OCI-LY7 (cell line): ENCODE data around the gene PTPN14. TPM values are rescaled to one million over a fixed set of nuclear protein-coding genes. Genes with fewer than 3 reads are reported as not detected.

Experiments used
- BruUV-seq: library from RNA; stranded (reverse); fragments of 400-500 nt; replicated peaks from 2 replicates; lab custom pipeline; 2021; lab: Mats Ljungman, UMichigan
- CTCF ChIA-PET: fragments of 300-600 bp; sonication (Branson Sonifier 250); formaldehyde crosslinking; loops from one replicate; lab custom pipeline; 2022; ENCODE audit warnings: antibody characterized with exemption; ENCODE audit not compliant: unreplicated experiment; lab: Charles Lee
- POLR2A ChIA-PET: fragments of 300-600 bp; sonication (Branson Sonifier 250); formaldehyde crosslinking; loops from one replicate; lab custom pipeline; 2022; ENCODE audit warnings: antibody characterized with exemption; lab: Charles Lee
- DNase-seq: peaks from one replicate; pipeline ENCODE4 v3.0.0-alpha.2; 2015; ENCODE audit warnings: low spot score
- H2AFZ ChIP-seq: fragments of 200-600 bp; sonication (generic), shearing (Covaris generic); 2 replicates; pipeline ENCODE4 v1.6.1; 2014; ENCODE audit warnings: mild to moderate bottlenecking, antibody characterized with exemption, low read length, moderate library complexity
- H3K27ac ChIP-seq: fragments of 200-600 bp; sonication (generic); 2 replicates; pipeline ENCODE4 v1.5.1; 2014; ENCODE audit warnings: mixed run types, low read depth, mild to moderate bottlenecking, moderate library complexity, low read length, inconsistent platforms; ENCODE audit not compliant: poor library complexity, severe bottlenecking
- H3K36me3 ChIP-seq: fragments of 200-600 bp; sonication (generic); 2 replicates; pipeline ENCODE4 v1.6.1; 2014; ENCODE audit warnings: mild to moderate bottlenecking, antibody characterized with exemption, low read length, moderate library complexity, mixed read lengths; ENCODE audit not compliant: insufficient read depth
- H3K4me1 ChIP-seq: fragments of 200-600 bp; sonication (generic); 2 replicates; pipeline ENCODE4 v1.5.1; 2014; ENCODE audit warnings: mild to moderate bottlenecking, low read length; ENCODE audit not compliant: insufficient read depth, poor library complexity, severe bottlenecking
- H3K4me2 ChIP-seq: fragments of 200-600 bp; sonication (generic); 2 replicates; pipeline ENCODE4 v1.6.1; 2014; ENCODE audit warnings: mild to moderate bottlenecking, low read length
- H3K4me3 ChIP-seq: fragments of 200-600 bp; sonication (generic); 2 replicates; pipeline ENCODE4 v1.5.1; 2014; ENCODE audit warnings: mild to moderate bottlenecking, low read depth, low read length; ENCODE audit not compliant: poor library complexity, severe bottlenecking
- H3K79me2 ChIP-seq: fragments of 200-600 bp; sonication (generic); 2 replicates; pipeline ENCODE4 v1.6.1; 2016; ENCODE audit warnings: low read depth, mild to moderate bottlenecking, low read length, moderate library complexity, mixed read lengths; ENCODE audit not compliant: insufficient read depth
- H3K9me2 ChIP-seq: fragments of 200-600 bp; sonication (generic); 2 replicates; pipeline ENCODE4 v1.6.1; 2016; ENCODE audit warnings: mild to moderate bottlenecking, low read length, mixed read lengths; ENCODE audit not compliant: insufficient read depth
- H3K9me3 ChIP-seq: fragments of 200-600 bp; sonication (generic); 2 replicates; pipeline ENCODE4 v1.6.1; 2014; ENCODE audit warnings: mild to moderate bottlenecking, mixed run types, low read length, mixed read lengths
- H4K20me1 ChIP-seq: fragments of 200-600 bp; sonication (generic); 2 replicates; pipeline ENCODE4 v1.6.1; 2014; ENCODE audit warnings: mild to moderate bottlenecking, antibody characterized with exemption, low read length, moderate library complexity, mixed read lengths; ENCODE audit not compliant: insufficient read depth
- CTCF ChIP-seq: fragments of 200-600 bp; sonication (generic); conservative IDR thresholded peaks from 2 replicates; pipeline ENCODE4 v1.5.1; 2014; ENCODE audit warnings: mild to moderate bottlenecking, antibody characterized with exemption, low read length, moderate library complexity, mixed read lengths
- EZH2phosphoT487 ChIP-seq: fragments of 200-600 bp; sonication (generic); IDR thresholded peaks from 2 replicates; pipeline ENCODE4 v1.6.1; 2018; ENCODE audit warnings: low read depth, borderline replicate concordance, mild to moderate bottlenecking, mixed run types, antibody characterized with exemption, low read length, moderate library complexity, mixed read lengths
- intact Hi-C: fragments of 100-400 bp; cut with micrococcal nuclease; formaldehyde crosslinking; loops from one replicate; pipeline ENCODE4 v1.10.0; 2022; ENCODE audit not compliant: unreplicated experiment
- total RNA-seq, 2 experiments: library from RNA; depleted of rRNA in 1 of 2; stranded (reverse); fragments of >200 nt in 1 of 2; shearing (Covaris generic) in 1 of 2; gene quantifications; 2 replicates each; pipeline ENCODE4 v1.2.3, GENCODE V29; 2014 to 2022

Gene PTPN14
- total RNA-seq, 2 experiments from 2014 or later = not detected

GRCh38 chr1:214550857-214551435 is 456 bp downstream of the PTPN14 start:
- CTCF ChIA-PET = no interaction called here

GRCh38 chr1:214550013-214550856 is 1.2 kb downstream of the PTPN14 start:
- no peak for DNase-seq
- H3K9me2 ChIP-seq = no peaks in the 10 kb centered on the region
- CTCF ChIA-PET = no interaction called here
- no peaks in the 10 kb centered on the region for H3K36me3 ChIP-seq
- TF ChIP-seq EZH2phosphoT487 (no peak), CTCF (no peak)
- intact Hi-C loops = no loop called here
- BruUV-seq = no TSS peak
- no peaks in the 10 kb centered on the region for H4K20me1 ChIP-seq
- no peaks in the 10 kb centered on the region for H3K4me1 ChIP-seq
- H3K79me2 ChIP-seq = no peaks in the 10 kb centered on the region
- H3K4me2 ChIP-seq = no peak overlapping the region
- H3K4me3 ChIP-seq = no peak overlapping the region
- H3K27ac ChIP-seq = no peak overlapping the region
- H2AFZ ChIP-seq = no peak overlapping the region
- POLR2A ChIA-PET = no interaction called here
- H3K9me3 ChIP-seq = no peaks in the 10 kb centered on the region

More at GRCh38 chr1:214550857-214551435, 456 bp downstream of the PTPN14 start:
- Histone ChIP-seq H3K4me3 (no peak overlapping the region), H2AFZ (no peak overlapping the region), H3K4me2 (no peak overlapping the region), H3K79me2 (no peaks in the 10 kb centered on the region), H4K20me1 (no peaks in the 10 kb centered on the region), H3K9me3 (no peaks in the 10 kb centered on the region), H3K36me3 (no peaks in the 10 kb centered on the region), H3K27ac (no peak overlapping the region), H3K4me1 (no peaks in the 10 kb centered on the region), H3K9me2 (no peaks in the 10 kb centered on the region)
- TF ChIP-seq EZH2phosphoT487 (no peak), CTCF (no peak)
- BruUV-seq = no TSS peak
- no peak for DNase-seq
- POLR2A ChIA-PET = no interaction called here
- intact Hi-C loops = no loop called here

GRCh38 chr1:214549604-214550003 is 1.8 kb downstream of the PTPN14 start:
- Histone ChIP-seq H3K36me3 (no peaks in the 10 kb centered on the region), H3K4me2 (no peak overlapping the region), H3K27ac (no peak overlapping the region), H2AFZ (no peak overlapping the region), H4K20me1 (no peaks in the 10 kb centered on the region), H3K9me2 (no peaks in the 10 kb centered on the region), H3K79me2 (no peaks in the 10 kb centered on the region), H3K4me1 (no peaks in the 10 kb centered on the region), H3K9me3 (no peaks in the 10 kb centered on the region), H3K4me3 (no peak overlapping the region)
- ChIA-PET CTCF (no interaction called here), POLR2A (interaction anchor here (0.6 kb wide), 1 partner anchor 219 kb away, joined by 3 read pairs; no protein-coding TSS in a partner anchor)
- BruUV-seq = no TSS peak
- intact Hi-C loops = no loop called here
- DNase-seq = no peak
- TF ChIP-seq CTCF (no peak), EZH2phosphoT487 (no peak)
